HepG2 (cell line): ENCODE data around the gene DDX39B. TPM values are rescaled to one million over a fixed set of nuclear protein-coding genes. Genes with fewer than 3 reads are reported as not detected.
A peak's percentile ranks its signal among the peaks of the same experiment; 100 is the strongest.
"Not testable (repeated sequence)": the region's sequence is repeated elsewhere in the genome, so short reads cannot be mapped to it uniquely, and the experiment has no call there.

Experiments
- ATAC-seq: fragments of 200-7000 bp; cut with Tn5 transposase; 3 replicates; pipeline ENCODE4 v1.9.1; 2020; ENCODE audit warnings: mild to moderate bottlenecking, moderate library complexity
- BruUV-seq: library from RNA; stranded (reverse); fragments of 400-500 nt; replicated peaks from 2 replicates; lab custom pipeline; 2021; lab: Mats Ljungman, UMichigan
- CTCF ChIA-PET: fragments of 300-600 bp; formaldehyde crosslinking; extraction: SDS; loops from one replicate; lab custom pipeline; 2021; ENCODE audit warnings: low total read pairs, inconsistent platforms, low intra/inter-chr PET ratio; lab: Yijun Ruan, JAX
- POLR2A ChIA-PET: fragments of 350-600 bp; sonication (Branson Sonifier 250); formaldehyde crosslinking; loops from one replicate; lab custom pipeline; 2020; ENCODE audit warnings: antibody characterized with exemption, inconsistent platforms; lab: Yijun Ruan, JAX
- DNase-seq: peaks from one replicate; pipeline ENCODE4 v3.0.0-alpha.2; 2015; ENCODE audit warnings: low spot score
- FAIRE-seq: peaks from 3 replicates; lab custom pipeline; 2011; peaks lifted over from hg19 to GRCh38; lab: Jason Lieb, UNC
- H2AFZ ChIP-seq: one replicate; pipeline ENCODE4 v1.6.1; 2011; ENCODE audit warnings: low read length, inconsistent platforms
- H3K27ac ChIP-seq: fragments of 300-600 bp; 3 replicates; pipeline ENCODE4 v1.8.0; 2011; ENCODE audit warnings: mixed run types, mild to moderate bottlenecking, mixed read lengths, low read length, inconsistent platforms; ENCODE audit not compliant: insufficient read depth; ENCODE audit errors: extremely low read length
- H3K27me3 ChIP-seq, 2 experiments: fragments of 200-600 bp in 1 of 2; 2 replicates in 1 of 2; 3 replicates in 1 of 2; pipeline versions ENCODE4 v1.6.0 to v1.8.0; 2011; ENCODE audit warnings: low read length in 2 of 2, mild to moderate bottlenecking in 2 of 2, moderate library complexity in 2 of 2, inconsistent platforms in 1 of 2; ENCODE audit not compliant: insufficient read depth in 2 of 2, control insufficient read depth in 1 of 2
- H3K36me3 ChIP-seq, 2 experiments: fragments of 200-600 bp in 1 of 2; replicated peaks in 1 of 2; 2 replicates in 1 of 2; 3 replicates in 1 of 2; pipeline versions ENCODE4 v1.5.1 to v1.8.0; 2011; ENCODE audit warnings: low read length in 2 of 2, inconsistent platforms in 1 of 2; ENCODE audit not compliant: insufficient read depth in 2 of 2, control insufficient read depth in 1 of 2
- H3K4me1 ChIP-seq: 2 replicates; pipeline ENCODE4 v1.5.1; 2012; ENCODE audit warnings: low read length, inconsistent platforms; ENCODE audit not compliant: insufficient read depth
- H3K4me2 ChIP-seq: 2 replicates; pipeline ENCODE4 v1.6.0; 2011; ENCODE audit warnings: low read depth, low read length, inconsistent platforms
- H3K4me3 ChIP-seq, 3 experiments: fragments of 200-600 bp in 1 of 3; sonication (generic), shearing (Covaris generic) in 1 of 3; replicated peaks in 1 of 3; 2 replicates each; pipeline ENCODE4 v1.5.1; 2011 to 2016; ENCODE audit warnings: low read length in 3 of 3, inconsistent platforms in 2 of 3, low read depth in 2 of 3, mild to moderate bottlenecking in 2 of 3, control low read depth in 1 of 3, mixed read lengths in 1 of 3; ENCODE audit not compliant: insufficient read depth in 1 of 3
- H3K79me2 ChIP-seq: one replicate; pipeline ENCODE4 v1.6.1; 2011; ENCODE audit warnings: low read length, inconsistent platforms; ENCODE audit not compliant: insufficient read depth
- H3K9ac ChIP-seq: 2 replicates; pipeline ENCODE4 v1.6.0; 2011; ENCODE audit warnings: mild to moderate bottlenecking, low read depth, low read length, inconsistent platforms; ENCODE audit not compliant: insufficient read depth
- H3K9me3 ChIP-seq: 2 replicates; pipeline ENCODE4 v1.5.1; 2012; ENCODE audit warnings: mild to moderate bottlenecking, low read length
- H4K20me1 ChIP-seq: 2 replicates; pipeline ENCODE4 v1.6.0; 2011; ENCODE audit warnings: inconsistent platforms, mild to moderate bottlenecking, low read length, moderate library complexity; ENCODE audit not compliant: insufficient read depth
- ZIK1 ChIP-seq: sonication (generic); formaldehyde crosslinking; IDR thresholded peaks from 2 replicates; pipeline ENCODE4 v1.5.0; 2020; ENCODE audit warnings: mild to moderate bottlenecking, low read depth, missing genetic modification reagents, borderline replicate concordance
- ZNF30 ChIP-seq: sonication (generic); formaldehyde crosslinking; IDR thresholded peaks from 2 replicates; pipeline ENCODE4 v1.5.0; 2020; ENCODE audit warnings: mild to moderate bottlenecking, missing genetic modification reagents
- ZNF691 ChIP-seq: sonication (generic); formaldehyde crosslinking; IDR thresholded peaks from 2 replicates; pipeline ENCODE4 v1.4.0; 2020; ENCODE audit warnings: missing genetic modification reagents, low read depth, mild to moderate bottlenecking, borderline replicate concordance
- WGBS: methylation state at CpG from one replicate; pipeline ENCODE4 v1.1.6; 2017; ENCODE audit warnings: low lambda C conversion rate; 5-methylcytosine and 5-hydroxymethylcytosine counted together
- in situ Hi-C: cut with HindIII; loops from 2 replicates; pipeline ENCODE4 v1.10.0; 2017; ENCODE audit warnings: low pct_unique_long_range_greater_than_20kb; ENCODE audit not compliant: extremely low pct_ligation_motif_present
- intact Hi-C: fragments of 100-400 bp; cut with micrococcal nuclease; formaldehyde crosslinking; loops from one replicate; pipeline ENCODE4 v1.10.0; 2022; ENCODE audit not compliant: unreplicated experiment
- polyA plus RNA-seq, 8 experiments: library from polyadenylated mRNA; depleted of rRNA in 3 of 8; stranded (reverse) in 7 of 8; unstranded in 1 of 8; fragments of >200 nt; fragmentation: Illumina TruSeq in 4 of 8; extraction: Trizol in 4 of 8; gene quantifications; 2 replicates each; pipeline versions ENCODE4 v1.2.1 to v1.2.3, GENCODE V29; 2011 to 2016; ENCODE audit warnings: low read depth in 4 of 8, missing spikeins in 1 of 8, mixed read lengths in 1 of 8; ENCODE audit not compliant: insufficient read depth in 1 of 8
- total RNA-seq, 5 experiments: library from RNA; depleted of rRNA; stranded (reverse); fragments of >200 nt; fragmentation: Illumina TruSeq; extraction: Trizol; gene quantifications; 2 replicates each; pipeline ENCODE4 v1.2.3, GENCODE V29; 2016; ENCODE audit warnings: low read depth in 1 of 5

The DDX39B gene
- total and polyA plus RNA-seq, 2 of the 13 experiments (the other 11 are each of a cell fraction or from before 2014, with no cell fraction given): 570 to 678 TPM

DNA sequence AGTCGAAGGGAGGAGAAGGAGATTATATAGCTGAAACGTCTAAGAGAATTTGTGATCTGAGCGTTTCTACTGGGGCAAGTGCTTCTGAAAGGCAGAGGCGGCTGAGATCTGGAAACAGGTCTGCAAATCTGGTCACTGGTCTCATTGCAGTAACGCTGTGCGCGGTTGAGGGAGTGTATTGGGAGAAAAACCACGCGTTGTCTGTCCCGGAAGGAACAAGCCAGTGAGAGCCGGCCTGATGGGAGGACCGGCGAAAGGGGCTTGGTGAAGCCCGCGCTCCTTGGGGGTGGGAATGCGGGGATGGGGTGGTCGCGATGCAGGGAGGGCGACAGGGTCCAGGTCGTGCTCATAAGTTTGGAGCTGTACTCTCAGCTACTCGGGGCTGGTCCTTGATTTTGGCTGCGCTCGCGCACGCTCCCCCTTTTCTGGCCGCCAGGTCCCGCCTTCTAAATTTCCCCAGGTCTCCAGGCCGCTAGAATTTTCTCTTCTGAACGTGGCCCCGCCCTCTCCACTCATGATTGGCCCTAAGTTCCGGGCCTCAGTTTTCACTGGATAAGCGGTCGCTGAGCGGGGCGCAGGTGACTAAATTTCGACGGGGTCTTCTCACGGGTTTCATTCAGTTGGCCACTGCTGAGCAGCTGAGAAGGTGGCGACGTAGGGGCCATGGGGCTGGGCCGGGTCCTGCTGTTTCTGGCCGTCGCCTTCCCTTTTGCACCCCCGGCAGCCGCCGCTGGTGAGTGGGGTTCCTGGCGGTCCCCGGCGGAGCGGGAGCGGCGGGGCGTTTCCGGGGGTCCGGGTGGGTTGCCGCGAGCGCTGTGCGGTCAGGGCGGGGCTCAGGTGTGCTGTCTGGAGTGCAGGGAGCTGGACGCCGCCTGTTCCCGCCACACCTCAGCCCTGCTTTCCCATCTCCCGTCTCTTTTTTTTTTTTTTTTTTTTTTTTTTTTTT is 44.0 kb downstream of the DDX39B start, which contains the start of gene MICB (continued):
- no peak for TF ChIP-seq ZIK1 (CRISPR knock-in tag)

DNA sequence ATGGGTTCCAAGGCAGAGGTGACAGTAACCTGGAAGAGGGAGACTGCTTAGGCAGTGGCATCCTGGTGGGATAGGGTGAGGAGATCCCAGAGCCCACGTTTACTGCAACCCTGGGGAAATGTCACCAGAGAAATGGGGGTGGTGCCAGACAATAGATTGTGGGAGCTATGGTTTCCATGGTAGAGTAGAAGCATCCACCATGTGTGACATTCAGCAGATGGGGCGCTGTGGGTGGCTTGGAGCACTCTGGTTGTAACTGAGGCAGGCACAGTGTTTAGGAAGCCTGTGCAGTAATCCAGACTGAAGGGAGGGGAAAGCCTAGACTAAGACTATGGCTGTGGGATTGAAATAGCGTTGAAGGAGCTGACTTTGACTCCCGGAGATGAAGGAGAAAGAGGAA is 45.0 kb downstream of the DDX39B start:
- H3K4me2 ChIP-seq: peak overlapping the region; percentile 82
- H3K27me3 ChIP-seq: peaks cover 0 to 20% of the 10 kb centered on the region in 2 experiments; a peak in 1 of 5 replicates
- POLR2A ChIA-PET: interaction anchor here (2.0 to 4.4 kb wide), 2 partner anchors 32 to 45 kb away, joined by 13 to 20 read pairs; partner anchors contain the start of genes DDX39B and MCCD1

More for the DNA sequence above, 45.0 kb downstream of the DDX39B start:
- H3K9ac ChIP-seq, H3K9me3 ChIP-seq, CTCF ChIA-PET, H3K36me3 ChIP-seq, H2AFZ ChIP-seq, in situ Hi-C loops, H3K79me2 ChIP-seq, H4K20me1 ChIP-seq, ATAC-seq, DNase-seq, H3K27ac ChIP-seq, BruUV-seq, FAIRE-seq: not testable (repeated sequence)
- TF ChIP-seq ZNF691 (CRISPR knock-in tag) (peak; percentile 33; the same call in 1 of the 2 replicates), ZNF30 (CRISPR knock-in tag) (0 out of 2 replicates have a peak, but pooled peaks have one; percentile 31)
- peaks cover 48% of the 10 kb centered on the region for H3K4me1 ChIP-seq
- intact Hi-C loops: loop anchor here (2.0 kb wide), 1 partner anchor 32 kb away; the partner anchor contains the start of gene MCCD1
- H3K4me3 ChIP-seq: peak overlapping the region in 1 of 3 experiments; percentile 79; a peak in 1 of 6 replicates
- WGBS: 19% methylated on average over 4 of the region's 4 CpGs
